A549 (cell line): ENCODE data around the gene ZNF626. TPM values are rescaled to one million over a fixed set of nuclear protein-coding genes. Genes with fewer than 3 reads are reported as not detected.
A peak's percentile ranks its signal among the peaks of the same experiment; 100 is the strongest.

Source experiments
- ATAC-seq, 2 experiments: fragments of 200-7000 bp in 1 of 2; fragments of >200 bp in 1 of 2; cut with Nextera tagmentation in 1 of 2; cut with Tn5 transposase in 1 of 2; 3 replicates each; pipeline versions ENCODE4 v1.8.0 to v1.9.1; 2018 to 2020; ENCODE audit warnings: mild to moderate bottlenecking in 1 of 2, moderate library complexity in 1 of 2
- CTCF ChIA-PET: fragments of 300-600 bp; sonication (Branson Sonifier 250); formaldehyde crosslinking; extraction: SDS; loops from one replicate; lab custom pipeline; 2021; ENCODE audit warnings: antibody characterized with exemption, inconsistent platforms; lab: Yijun Ruan, JAX
- POLR2A ChIA-PET: fragments of 350-600 bp; formaldehyde crosslinking; extraction: SDS; loops from one replicate; lab custom pipeline; 2021; ENCODE audit warnings: antibody characterized with exemption, inconsistent platforms; lab: Yijun Ruan, JAX
- DNase-seq, 2 experiments: peaks; one replicate each; pipeline versions ENCODE4 v3.0.0 to v3.0.0-alpha.2; 2011 to 2016; ENCODE audit warnings: low read depth in 1 of 2, low spot score in 1 of 2
- FAIRE-seq: peaks from 2 replicates; lab custom pipeline; 2011; peaks lifted over from hg19 to GRCh38; lab: Jason Lieb, UNC
- H3K27ac ChIP-seq, 2 experiments: fragments of >200 bp; sonication (Bioruptor Twin); formaldehyde crosslinking; 3 replicates each; pipeline ENCODE4 v1.5.1; 2016 to 2017
- H3K4me1 ChIP-seq: fragments of >200 bp; sonication (Bioruptor Twin); formaldehyde crosslinking; 3 replicates; pipeline ENCODE4 v1.6.1; 2016
- H3K4me2 ChIP-seq: fragments of >200 bp; sonication (Bioruptor Twin); formaldehyde crosslinking; 3 replicates; pipeline ENCODE4 v1.6.1; 2016
- H3K4me3 ChIP-seq: fragments of >200 bp; sonication (Bioruptor Twin); formaldehyde crosslinking; 3 replicates; pipeline ENCODE4 v1.5.1; 2016
- H3K9me3 ChIP-seq: fragments of >200 bp; sonication (Bioruptor Twin); formaldehyde crosslinking; 3 replicates; pipeline ENCODE4 v1.6.1; 2016
- BCL3 ChIP-seq: fragments of >200 bp; sonication (Bioruptor Twin); formaldehyde crosslinking; IDR thresholded peaks from 3 replicates; pipeline ENCODE4 v1.6.1; 2016
- BHLHE40 ChIP-seq: IDR thresholded peaks from 2 replicates; pipeline ENCODE4 v1.6.1; 2012; ENCODE audit warnings: low read depth, low read length, inconsistent platforms
- CBX8 ChIP-seq: fragments of 200-600 bp; sonication (generic); IDR thresholded peaks from 2 replicates; pipeline ENCODE4 v1.6.1; 2016
- CTCF ChIP-seq: fragments of >200 bp; sonication (Bioruptor Twin); formaldehyde crosslinking; IDR thresholded peaks from 3 replicates; pipeline ENCODE4 v1.5.1; 2016
- EP300 ChIP-seq, 2 experiments: fragments of >200 bp; sonication (Bioruptor Twin); formaldehyde crosslinking; IDR thresholded peaks; 2 replicates in 1 of 2; 3 replicates in 1 of 2; pipeline ENCODE4 v1.6.1; 2016 to 2017
- FOSL2 ChIP-seq, 2 experiments: fragments of 450-650 bp in 1 of 2; fragments of >200 bp in 1 of 2; sonication (Bioruptor Twin) in 1 of 2; formaldehyde crosslinking; IDR thresholded peaks; 2 replicates each; pipeline versions ENCODE4 v1.5.0 to v1.6.1; 2016 to 2020; ENCODE audit warnings: mild to moderate bottlenecking in 1 of 2, moderate library complexity in 1 of 2
- FOXS1 ChIP-seq: fragments of 250-450 bp; sonication (Bioruptor Pico); IDR thresholded peaks from 2 replicates; pipeline ENCODE4 v1.5.0; 2020; ENCODE audit warnings: mild to moderate bottlenecking, moderate library complexity
- GATA3 ChIP-seq: IDR thresholded peaks from 2 replicates; pipeline ENCODE4 v1.6.1; 2012; ENCODE audit warnings: borderline replicate concordance
- HDAC2 ChIP-seq: fragments of 200-600 bp; sonication (generic); IDR thresholded peaks from 2 replicates; pipeline ENCODE4 v1.6.1; 2016
- KDM5A ChIP-seq: fragments of 200-600 bp; sonication (generic); IDR thresholded peaks from 2 replicates; pipeline ENCODE4 v1.6.1; 2016; ENCODE audit warnings: antibody characterized with exemption, mild to moderate bottlenecking
- MAFK ChIP-seq: fragments of 450-650 bp; IDR thresholded peaks from 2 replicates; pipeline ENCODE4 v1.6.1; 2014; ENCODE audit not compliant: partially characterized antibody
- MYC ChIP-seq: IDR thresholded peaks from 2 replicates; pipeline ENCODE4 v1.6.1; 2012; ENCODE audit warnings: mild to moderate bottlenecking, inconsistent platforms, low read length, improper control_type of control experiment, borderline replicate concordance
- NR3C1 ChIP-seq: fragments of >200 bp; sonication (Bioruptor Twin); formaldehyde crosslinking; IDR thresholded peaks from 3 replicates; pipeline ENCODE4 v1.6.1; 2017
- PHF8 ChIP-seq: fragments of 200-600 bp; sonication (generic); IDR thresholded peaks from 2 replicates; pipeline ENCODE4 v1.6.1; 2016; ENCODE audit warnings: low read depth, mild to moderate bottlenecking, antibody characterized with exemption, moderate library complexity, borderline replicate concordance
- RFX5 ChIP-seq: fragments of 450-650 bp; IDR thresholded peaks from 2 replicates; pipeline ENCODE4 v1.7.1; 2014; ENCODE audit warnings: antibody characterized with exemption, mild to moderate bottlenecking, moderate library complexity
- USF2 ChIP-seq: fragments of 450-650 bp; IDR thresholded peaks from 2 replicates; pipeline ENCODE4 v1.6.1; 2014; ENCODE audit warnings: antibody characterized with exemption
- ZC3H11A ChIP-seq: fragments of 450-650 bp; IDR thresholded peaks from 2 replicates; pipeline ENCODE4 v1.6.1; 2014; ENCODE audit warnings: antibody characterized with exemption, mild to moderate bottlenecking
- ZNF302 ChIP-seq: fragments of 250-450 bp; sonication (Bioruptor Pico); IDR thresholded peaks from 2 replicates; pipeline ENCODE4 v1.9.0; 2021; ENCODE audit warnings: inconsistent platforms, mild to moderate bottlenecking, moderate library complexity
- WGBS: methylation state at CpG from one replicate; pipeline ENCODE4 v1.1.6; 2017; ENCODE audit errors: missing lambda C conversion rate; 5-methylcytosine and 5-hydroxymethylcytosine counted together
- polyA minus RNA-seq: library from RNA; depleted of rRNA, polyadenylated mRNA; stranded (reverse); fragments of >200 nt; gene quantifications from 2 replicates; pipeline ENCODE4 v1.2.3, GENCODE V29; 2011; rRNA and poly(A)+ RNA removed
- polyA plus RNA-seq, 4 experiments: library from polyadenylated mRNA; depleted of rRNA in 3 of 4; stranded (reverse); fragments of >200 nt; fragmentation: RNase III in 1 of 4; extraction: RNeasy Plus Mini Kit Qiagen cat#74134 plus additional on column Dnase treatment in 1 of 4; gene quantifications; 2 replicates in 3 of 4; 3 replicates in 1 of 4; pipeline ENCODE4 v1.2.3, GENCODE V29; 2011 to 2017

ZNF626 gene
- not detected in 2 replicates for polyA plus RNA-seq (2011; rRNA removed)
- polyA plus RNA-seq (2012; cell fraction: cytosol; rRNA removed): not detected in 2 replicates
- polyA plus RNA-seq (2012; cell fraction: nucleus; rRNA removed): not detected in 2 replicates
- not detected in 3 replicates for polyA plus RNA-seq (2017; fragmentation: RNase III; extraction: RNeasy Plus Mini Kit Qiagen cat#74134 plus additional on column Dnase treatment)
- polyA minus RNA-seq: not detected in 2 replicates

GRCh38 chr19:20661150-20661819 is at the start of gene ZNF626:
Gene ZNF626 (minus strand): TSS chr19:20661571. CDS start chr19:20661446, 125 bp downstream.
- H3K9me3 ChIP-seq: no peaks in the 10 kb centered on the region
- TF ChIP-seq FOXS1 (CRISPR knock-in tag) (no peak), HDAC2 (no peak), EP300 (IDR thresholded peaks at IDR 0.05) (no peak), RFX5 (no peak), CBX8 (no peak), ZNF302 (no peak), PHF8 (no peak), BCL3 (no peak), MAFK (no peak), KDM5A (no peak), NR3C1 (no peak), USF2 (no peak)
- H3K4me3 ChIP-seq: no peak within 1 kb of the TSS
- ChIA-PET POLR2A (no interaction called here), CTCF (interaction anchor here (1.1 kb wide), 1 partner anchor 12 kb away, joined by 3 read pairs; no protein-coding TSS in a partner anchor)
- FAIRE-seq: no peak
- no peak within 1 kb of the TSS for H3K27ac ChIP-seq
- no peaks in the 10 kb centered on the region for H3K4me1 ChIP-seq
- WGBS: 8% methylated on average over 5 of the region's 25 CpGs
- DNase-seq: no peak
- no peak for ATAC-seq
- no peak within 1 kb of the TSS for H3K4me2 ChIP-seq

GRCh38 chr19:20669263-20669662 is 7.9 kb upstream of the ZNF626 start:
- Histone ChIP-seq H3K9me3 (peaks cover 3% of the 10 kb centered on the region; the same call in 1 of the 3 replicates), H3K4me3 (no peak overlapping the region), H3K4me2 (no peak overlapping the region), H3K27ac (no peak overlapping the region), H3K4me1 (no peaks in the 10 kb centered on the region)
- CTCF ChIA-PET: no interaction called here
- no peak for FAIRE-seq
- no peak for TF ChIP-seq PHF8
- TF ChIP-seq BHLHE40: no peak
- TF ChIP-seq CTCF: no peak
- no peak for TF ChIP-seq CBX8
- TF ChIP-seq MYC: no peak
- TF ChIP-seq GATA3: no peak
- POLR2A ChIA-PET: no interaction called here
- ATAC-seq: no peak
- no peak for DNase-seq
- WGBS: 11% methylated on average over 3 of the region's 9 CpGs

- ATAC-seq: no peak
- Histone ChIP-seq H3K4me2 (no peak overlapping the region), H3K4me3 (no peak overlapping the region), H3K9me3 (0 out of 3 replicates have a peak, but pooled peaks cover 3% of the 10 kb centered on the region), H3K4me1 (no peaks in the 10 kb centered on the region), H3K27ac (no peak overlapping the region)
- 39% methylated on average over 4 of the region's 4 CpGs for WGBS
- CTCF ChIA-PET: no interaction called here
- TF ChIP-seq ZC3H11A (peak; percentile 52), FOSL2 (IDR thresholded peaks at IDR 0.05) (no peak), FOSL2 (CRISPR knock-in tag; IDR thresholded peaks at IDR 0.05) (no peak)
- no peak for FAIRE-seq
- DNase-seq: no peak
- POLR2A ChIA-PET: no interaction called here
Observed at GRCh38 chr19:20667281-20667680, 5.9 kb upstream of the ZNF626 start.
